ENCODE measurements around the gene DDAH2.

The DDAH2 gene

GRCh38 chr6:31760790-31761189, 31.7 kb upstream of the DDAH2 start:
- no peak for DNase-seq

GRCh38 chr6:31758281-31758680, 29.2 kb upstream of the DDAH2 start:
- no peak for DNase-seq

DNA sequence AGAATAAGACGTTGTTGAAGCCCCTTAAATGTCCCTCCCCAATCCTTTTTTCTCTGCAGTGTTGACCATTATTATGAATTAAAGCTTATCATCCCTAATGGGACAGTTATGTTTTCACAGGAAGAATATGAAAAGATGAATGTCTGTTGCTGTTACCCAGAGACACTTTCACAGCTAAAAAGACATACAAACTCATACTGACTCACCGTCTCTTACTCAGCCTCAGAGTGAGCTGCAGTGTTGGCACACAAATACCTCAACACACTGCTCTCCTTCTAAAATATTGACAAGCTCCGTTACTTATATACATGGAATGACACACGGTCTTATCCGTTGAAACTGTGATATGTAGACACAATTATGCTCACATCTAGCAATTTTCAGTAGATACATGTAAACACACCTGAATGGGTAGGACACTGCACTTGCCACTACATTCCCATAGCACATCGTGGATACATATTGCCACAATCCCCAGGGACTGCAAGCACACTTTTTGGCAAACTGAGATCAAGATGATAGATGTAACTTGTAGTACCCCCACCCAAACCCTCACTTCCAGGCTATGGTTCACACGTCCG, 23.7 kb upstream of the DDAH2 start:
- no peak for DNase-seq

- DNase-seq = no peak
These were observed 21.4 kb upstream of the DDAH2 start for GRCh38 chr6:31750411-31751022.

DNA sequence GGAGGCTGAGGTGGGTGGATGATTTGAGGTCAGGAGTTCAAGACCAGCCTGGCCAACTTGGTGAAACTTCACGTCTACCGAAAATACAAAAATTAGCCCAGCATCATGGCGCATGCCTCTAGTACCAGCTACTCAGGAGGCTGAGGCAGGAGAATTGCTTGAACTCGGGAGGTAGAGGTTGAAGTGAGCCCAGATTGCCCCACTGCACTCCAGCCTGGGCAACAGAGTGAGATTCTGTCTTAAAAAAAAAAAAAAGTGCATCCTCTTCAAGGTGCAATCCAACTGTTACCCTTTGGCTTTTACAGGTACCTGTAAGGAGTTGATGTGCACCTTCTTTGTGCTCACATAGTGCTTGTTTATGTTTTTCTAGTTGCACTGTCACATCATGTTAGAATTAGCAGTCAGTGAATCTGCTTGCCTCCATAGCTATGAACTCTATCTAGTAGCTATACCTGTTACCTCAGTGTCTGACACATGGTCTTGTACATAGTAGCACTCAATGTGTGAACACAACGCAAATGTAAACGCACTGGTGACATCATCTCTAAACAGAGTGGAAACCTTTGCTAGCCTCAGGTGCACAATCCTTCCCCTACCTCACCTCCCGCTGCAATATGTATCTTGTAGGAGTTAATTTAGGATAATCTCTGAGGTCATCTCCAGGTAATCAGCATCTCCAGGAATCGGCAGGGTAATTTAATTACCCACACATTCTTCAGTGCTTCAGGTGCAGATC, 20.4 kb upstream of the DDAH2 start:
- DNase-seq = no peak

DNA sequence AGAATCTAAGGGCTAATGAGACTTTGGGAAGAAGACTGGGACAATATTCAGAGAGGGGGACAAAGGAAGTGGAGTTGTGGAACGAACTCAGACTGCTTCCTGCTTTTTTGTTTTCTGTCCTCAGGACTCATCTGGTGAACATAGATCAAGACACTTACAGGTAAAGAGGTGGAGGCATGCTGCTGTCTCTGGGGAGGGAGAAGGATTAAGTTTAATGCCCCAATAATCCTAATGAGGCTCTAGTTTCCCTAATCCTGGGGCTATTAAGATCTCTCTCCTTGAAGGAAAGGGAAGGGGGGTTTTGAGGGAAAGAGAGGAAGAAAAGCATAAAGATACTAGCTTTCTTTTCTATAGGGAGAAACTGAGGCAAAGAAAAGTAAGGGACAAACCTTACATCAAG, 15.3 kb upstream of the DDAH2 start:
- DNase-seq = no peak

GRCh38 chr6:31742894-31743293, 13.8 kb upstream of the DDAH2 start:
- no peak for DNase-seq

- DNase-seq = no peak
These were observed 12.7 kb upstream of the DDAH2 start for GRCh38 chr6:31741815-31742214.

- peak in 1 of 3 experiments; percentile 52 for DNase-seq
These were observed 11.5 kb upstream of the DDAH2 start for GRCh38 chr6:31740397-31741223.

DNA sequence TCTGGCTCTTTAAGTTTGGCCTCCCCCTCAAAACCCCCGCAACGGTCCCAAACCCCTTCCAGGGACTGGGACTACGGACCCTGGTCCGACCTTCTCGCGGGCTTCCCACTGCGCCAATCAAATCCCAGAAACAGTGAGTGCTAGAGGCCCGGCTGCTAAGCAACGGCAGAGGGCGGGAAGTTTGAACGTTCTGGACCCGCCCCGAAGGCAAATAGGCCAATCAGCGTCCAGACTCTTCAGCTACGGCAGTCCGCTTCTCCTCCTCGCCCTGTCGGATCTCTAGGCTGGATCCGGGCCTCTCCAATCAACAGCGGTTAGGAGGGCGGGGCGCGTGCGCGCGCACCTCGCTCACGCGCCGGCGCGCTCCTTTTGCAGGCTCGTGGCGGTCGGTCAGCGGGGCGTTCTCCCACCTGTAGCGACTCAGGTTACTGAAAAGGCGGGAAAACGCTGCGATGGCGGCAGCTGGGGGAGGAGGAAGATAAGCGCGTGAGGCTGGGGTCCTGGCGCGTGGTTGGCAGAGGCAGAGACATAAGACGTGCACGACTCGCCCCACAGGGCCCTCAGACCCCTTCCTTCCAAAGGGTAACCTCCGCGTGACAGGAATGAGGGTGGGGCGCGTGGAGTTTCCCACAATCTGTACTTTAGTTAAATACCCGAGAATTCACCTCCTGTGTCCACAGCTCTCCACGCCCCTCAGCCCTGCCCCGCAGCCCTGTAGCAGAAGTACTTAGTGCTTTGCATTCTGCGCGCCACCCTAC, 10.7 kb upstream of the DDAH2 start, which contains the start of gene MSH5:
Gene MSH5, plus strand, starts transcription at position 367 of the 758 bp plus-strand sequence. CDS start 462 bp downstream, outside the sequence.
- DNase-seq = peak; percentile 99 to 100 (median 99)

DNA sequence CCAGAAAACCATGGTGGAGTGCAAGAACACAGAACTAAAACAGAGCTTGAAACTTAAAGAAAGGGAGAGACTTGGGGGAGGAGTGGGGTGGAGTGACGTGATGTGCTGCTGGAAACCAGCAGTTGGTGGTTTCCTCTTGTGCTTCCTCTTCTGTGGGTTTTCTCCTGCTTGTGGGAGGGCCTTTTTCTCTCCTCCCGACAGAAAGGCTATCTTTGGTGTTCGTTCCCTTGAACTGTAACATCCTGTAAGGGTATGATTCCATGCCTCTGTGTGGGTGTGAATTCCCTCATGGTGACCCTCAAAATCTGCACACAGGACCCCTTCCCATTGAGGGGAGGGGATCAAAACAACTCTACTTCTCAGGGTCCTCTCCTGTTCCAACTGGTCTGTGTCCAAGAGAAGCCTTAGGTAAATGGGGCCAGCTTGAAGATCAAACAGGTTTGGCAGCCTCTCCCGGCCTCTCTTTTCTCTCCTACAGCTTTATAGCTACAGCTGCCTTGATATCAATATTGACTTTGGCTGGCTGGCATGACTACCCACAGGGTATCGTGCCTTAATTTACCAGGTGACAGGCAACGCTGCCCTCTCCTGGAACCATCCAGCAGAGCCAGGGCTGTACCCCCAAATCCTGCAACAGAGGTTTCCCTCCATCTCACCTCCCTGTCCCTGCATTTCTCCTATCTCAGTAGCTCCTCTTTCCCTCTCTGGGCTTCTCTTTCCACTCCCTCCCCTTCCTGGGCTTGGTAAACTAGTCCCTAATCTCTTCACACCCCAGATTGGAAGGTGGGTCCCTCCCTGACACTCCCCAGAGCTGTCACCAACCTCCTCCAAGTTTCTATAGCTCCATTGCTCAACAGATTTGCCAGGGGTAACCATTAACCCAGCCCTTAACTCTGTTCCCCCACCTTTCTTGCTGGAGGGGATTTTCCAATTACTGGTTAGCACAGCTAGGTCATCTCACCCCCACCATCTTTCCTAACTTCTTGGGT, 9.2 kb upstream of the DDAH2 start:
- DNase-seq = peak; percentile 10 to 92 (median 84)

- peak in 2 of 3 experiments; percentile 47 to 82 for DNase-seq
These were observed 8.4 kb upstream of the DDAH2 start for GRCh38 chr6:31737315-31737990.

GRCh38 chr6:31736768-31737314, 7.7 kb upstream of the DDAH2 start:
- no peak for DNase-seq

- peak; percentile 72 to 89 (median 77) for DNase-seq
These were observed 7.1 kb upstream of the DDAH2 start, which contains the start of gene CLIC1 for GRCh38 chr6:31736021-31736767. TSS of gene CLIC1 (minus strand) at chr6:31736530. CDS start at chr6:31736300, 230 bp downstream.

GRCh38 chr6:31734821-31735406, 5.8 kb upstream of the DDAH2 start:
- DNase-seq = peak; percentile 8 to 47 (median 35)

- DNase-seq = no peak
These were observed 5.2 kb upstream of the DDAH2 start for GRCh38 chr6:31734247-31734820.

- peak in 1 of 3 experiments; percentile 12 for DNase-seq
These were observed 4.6 kb upstream of the DDAH2 start for GRCh38 chr6:31733734-31734133.

- peak in 1 of 3 experiments; percentile 10 for DNase-seq
These were observed 2.9 kb upstream of the DDAH2 start for GRCh38 chr6:31732029-31732428.

Data from NCI-H1417 (cell line).